Stimulated activated CD4-positive, alpha-beta T cell treated with anti-CD3 and anti-CD28 coated beads, Interleukin-2, amount 100 ng/mL, for 24 hours (primary cell): ENCODE data around the gene UBE2H.
"Not testable (repeated sequence)": the region's sequence is repeated elsewhere in the genome, so short reads cannot be mapped to it uniquely, and the experiment has no call there.

ENCODE experiments used
- DNase-seq, 2 donors: peaks; one replicate each; pipeline ENCODE4 v3.0.0-alpha.2; 2020

UBE2H gene

DNA sequence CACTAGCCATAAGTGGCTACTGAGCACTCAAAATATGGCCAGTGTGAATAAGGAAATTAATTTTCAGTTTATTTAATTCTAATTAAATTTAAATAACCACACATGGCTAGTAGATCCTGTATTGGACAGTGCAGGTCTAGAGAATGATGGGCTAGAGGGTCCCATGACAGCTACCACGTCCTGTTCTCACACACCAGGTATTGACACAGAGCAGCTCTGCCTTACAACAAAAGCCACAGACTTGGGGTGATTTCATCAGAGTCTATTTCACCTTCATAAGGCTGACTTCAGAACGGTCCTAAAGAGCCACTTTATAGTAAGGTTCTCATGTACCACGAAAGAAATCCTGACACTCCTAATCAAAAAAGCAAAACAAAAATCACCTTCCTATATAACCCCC, 111.3 kb downstream of the UBE2H start:
- DNase-seq = no peak

DNA sequence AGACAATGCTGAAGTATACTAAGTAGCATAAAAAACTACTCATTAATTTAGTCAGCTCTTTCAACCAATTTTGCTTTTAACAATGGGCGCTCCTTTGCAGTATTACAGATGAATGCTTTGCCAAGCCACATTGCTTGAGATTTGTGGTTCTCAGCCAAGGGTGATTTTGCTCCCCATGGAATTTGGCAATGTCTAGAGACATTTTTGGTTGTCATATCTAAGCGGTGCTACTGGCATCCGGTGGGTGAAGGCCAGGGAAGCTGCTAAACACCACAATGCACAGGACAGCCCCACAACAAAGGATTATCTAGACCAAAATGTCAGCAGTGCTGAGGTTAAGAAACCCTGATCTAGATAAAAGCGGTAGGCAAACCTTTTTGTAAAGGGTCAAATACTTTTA, 112.0 kb downstream of the UBE2H start:
- no peak for DNase-seq

DNA sequence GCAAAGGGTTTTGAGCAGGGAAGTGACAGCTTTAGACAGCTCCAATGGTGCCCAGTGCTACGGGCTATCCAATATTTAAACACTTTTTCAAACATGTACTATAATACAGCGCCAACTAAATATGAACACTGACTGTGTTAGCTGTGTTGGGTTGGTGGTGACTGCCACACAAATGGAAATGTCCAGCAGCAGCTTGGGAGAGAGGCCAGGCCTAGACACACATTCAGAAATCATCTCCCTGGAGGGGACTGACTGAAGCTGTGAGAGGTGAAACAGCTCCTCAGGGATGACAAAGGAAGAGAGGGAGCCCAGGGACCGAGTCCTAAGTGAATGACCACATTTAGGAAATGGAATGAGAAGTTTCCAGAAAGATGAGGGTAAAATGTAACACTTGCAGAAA, 115.8 kb downstream of the UBE2H start:
- DNase-seq = no peak

DNA sequence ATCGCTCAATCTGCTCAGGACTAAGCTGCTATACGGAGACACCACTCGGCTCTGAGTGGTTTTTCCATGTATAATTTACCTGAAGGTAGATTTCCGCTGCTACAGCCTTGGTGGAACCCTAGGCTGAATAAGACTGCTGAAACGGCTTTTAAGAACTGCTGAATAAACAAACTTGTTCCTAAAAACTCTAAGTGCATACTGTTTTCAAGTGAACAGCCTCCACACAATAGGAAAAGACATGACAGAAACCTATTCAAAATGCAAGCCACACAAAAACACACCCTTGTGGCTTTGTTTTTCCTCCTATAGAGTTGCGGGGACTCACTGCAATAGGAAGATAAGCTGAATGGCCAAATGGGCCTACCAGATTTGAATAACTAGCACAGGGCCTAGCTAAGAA, 117.2 kb downstream of the UBE2H start:
- DNase-seq = no peak

DNA sequence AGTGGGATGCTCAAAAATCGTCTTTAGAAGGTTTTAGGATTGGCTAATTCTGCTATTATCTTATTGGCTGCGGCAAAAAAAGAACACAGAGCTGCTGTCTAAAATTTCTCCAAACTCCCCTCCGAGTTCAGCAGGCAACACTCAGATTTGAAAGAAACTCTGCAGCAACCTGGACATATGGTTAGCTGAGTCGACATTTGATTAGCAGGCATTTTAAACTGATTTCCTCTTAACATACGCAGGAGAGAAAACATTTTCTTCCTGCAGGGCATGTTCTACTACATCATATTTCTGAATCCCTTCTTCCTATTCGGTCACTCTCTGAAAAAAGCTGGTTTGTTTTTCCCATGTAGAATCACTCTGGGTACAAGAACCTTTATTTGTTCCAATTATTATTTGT, 119.4 kb downstream of the UBE2H start:
- not testable (repeated sequence) for DNase-seq

DNA sequence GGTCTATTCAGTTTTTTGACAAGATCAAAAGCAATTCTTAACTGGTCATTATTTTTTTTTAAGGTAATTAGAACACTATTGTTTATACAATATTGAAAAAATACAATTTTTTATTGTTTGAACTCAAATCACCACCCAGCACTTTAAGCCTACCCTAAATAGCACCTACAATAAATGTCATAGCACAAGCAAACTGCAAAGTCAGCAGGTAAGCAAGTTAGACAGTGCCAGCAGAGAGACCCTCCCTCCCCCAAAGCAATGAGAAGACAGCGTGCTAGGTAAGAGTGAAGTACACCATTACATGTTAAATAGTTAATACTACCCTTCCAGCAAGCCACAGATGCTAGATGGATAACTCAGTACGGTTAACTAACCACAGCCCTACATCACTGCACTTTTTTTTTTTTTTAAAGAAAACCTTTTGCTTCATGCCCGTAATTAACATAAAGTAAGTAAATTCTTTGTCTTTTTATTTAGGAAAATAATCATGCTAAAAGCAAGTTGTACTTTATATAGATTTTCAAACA, 120.0 kb downstream of the UBE2H start:
- no peak for DNase-seq

DNA sequence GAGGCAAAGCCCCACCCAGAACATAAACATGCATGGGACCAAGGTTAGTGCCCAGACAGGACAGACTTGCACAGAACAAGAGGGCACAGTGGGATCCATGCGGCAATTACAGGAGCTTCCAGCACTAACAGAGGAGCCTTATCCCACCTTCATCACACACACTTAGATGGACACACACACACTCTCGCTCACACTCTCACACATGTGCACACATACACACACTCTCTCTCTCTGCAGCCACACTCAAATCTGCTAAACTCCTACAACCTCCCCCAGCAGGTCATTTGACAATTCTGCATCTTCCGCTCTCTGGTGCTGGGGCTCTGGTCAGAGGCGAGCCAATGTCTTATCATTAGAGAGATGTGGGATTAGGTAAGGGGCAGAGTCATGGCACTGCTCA, 120.5 kb downstream of the UBE2H start:
- DNase-seq = no peak

DNA sequence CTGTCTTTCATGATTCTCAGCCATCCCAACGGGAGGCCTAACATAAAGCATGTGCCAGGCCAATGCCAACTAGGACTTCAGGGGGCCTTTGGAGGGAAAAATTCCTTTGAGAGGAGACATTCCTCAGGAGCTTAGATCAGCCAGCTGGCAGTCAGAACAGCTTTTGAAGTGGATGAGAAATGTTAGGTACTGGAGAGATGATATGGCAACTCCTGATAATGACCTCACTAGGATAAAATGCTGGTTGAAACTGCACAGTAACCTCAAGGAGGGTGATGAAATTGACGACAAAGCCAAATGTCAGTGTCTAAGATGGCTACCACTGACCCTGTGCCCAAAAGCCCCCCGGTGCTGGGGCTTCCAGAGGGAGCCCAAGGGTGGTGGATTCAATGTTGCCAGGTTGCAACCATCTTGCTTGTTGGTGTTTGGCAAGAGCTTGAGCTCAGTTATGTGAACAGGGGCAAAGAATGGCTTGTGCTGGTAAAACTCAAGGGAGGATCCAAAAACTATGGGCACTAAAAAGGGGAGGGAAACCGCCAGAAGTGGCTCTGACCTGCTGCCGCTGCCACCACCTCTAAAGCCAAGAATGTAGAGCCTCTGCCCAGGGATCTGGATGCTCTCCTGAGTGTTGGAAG, 121.2 kb downstream of the UBE2H start:
- DNase-seq = no peak

DNA sequence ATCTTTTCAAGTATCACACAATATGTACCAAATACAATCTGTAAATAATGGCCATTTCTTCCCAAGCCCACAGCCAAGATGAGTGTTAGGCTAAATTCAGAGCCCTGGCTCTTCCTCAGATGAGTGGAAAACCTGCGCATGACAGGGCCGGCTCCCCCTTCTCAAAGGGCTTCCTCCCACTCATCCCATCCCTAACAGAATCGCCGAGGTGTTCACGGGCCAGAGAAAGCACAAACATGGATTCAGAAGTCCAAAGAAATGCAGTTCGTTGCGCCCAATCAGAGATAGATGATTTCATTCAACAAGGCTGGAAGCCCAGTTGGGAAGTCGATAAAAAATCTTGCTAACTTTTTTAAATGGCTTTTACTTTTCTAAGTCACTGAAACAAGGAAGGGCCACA, 121.8 kb downstream of the UBE2H start:
- no peak for DNase-seq

DNA sequence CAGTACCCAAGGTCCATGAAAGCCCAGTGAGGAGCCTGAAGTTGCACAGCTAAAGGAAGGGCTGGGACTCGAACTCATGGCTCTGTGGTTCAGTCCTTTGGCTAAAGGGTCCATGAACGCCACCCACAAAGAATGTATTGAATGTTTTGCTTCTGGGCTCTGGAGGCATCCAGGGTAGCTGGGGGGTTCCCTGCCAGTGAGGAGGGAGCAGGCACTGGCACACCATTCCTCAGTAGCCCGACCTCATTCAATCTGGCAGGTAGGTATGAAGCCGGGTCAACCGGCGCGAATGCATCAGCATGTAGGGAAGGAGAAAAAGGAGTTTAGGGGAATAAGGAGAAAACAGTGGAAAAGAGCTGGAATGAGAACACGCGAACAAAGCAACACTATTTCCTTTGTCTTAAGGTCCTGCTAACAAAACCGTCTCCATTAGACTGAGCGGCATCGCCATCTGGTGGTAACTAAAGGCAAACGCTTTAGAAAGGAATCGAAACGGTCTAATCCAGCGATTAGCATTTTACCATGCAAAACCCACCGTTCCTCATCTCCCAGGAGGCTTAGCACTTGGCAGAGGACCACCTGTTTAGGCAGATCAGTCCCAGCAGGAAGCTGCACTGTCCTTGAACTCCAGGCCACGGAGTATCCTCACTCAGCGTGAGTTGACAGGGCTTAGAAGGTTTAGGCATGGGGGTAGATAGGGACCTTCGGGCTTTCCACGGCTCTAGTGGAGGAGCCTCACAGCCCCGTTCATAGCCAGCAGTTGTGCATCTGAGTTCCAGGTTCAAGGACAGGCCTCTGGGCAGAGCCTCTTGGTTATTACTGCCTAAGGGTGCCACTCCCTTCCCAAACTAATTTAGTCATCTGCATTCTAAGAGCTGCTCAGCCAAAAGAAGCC, 122.8 kb downstream of the UBE2H start:
- DNase-seq = peak; percentile 63 to 65

DNA sequence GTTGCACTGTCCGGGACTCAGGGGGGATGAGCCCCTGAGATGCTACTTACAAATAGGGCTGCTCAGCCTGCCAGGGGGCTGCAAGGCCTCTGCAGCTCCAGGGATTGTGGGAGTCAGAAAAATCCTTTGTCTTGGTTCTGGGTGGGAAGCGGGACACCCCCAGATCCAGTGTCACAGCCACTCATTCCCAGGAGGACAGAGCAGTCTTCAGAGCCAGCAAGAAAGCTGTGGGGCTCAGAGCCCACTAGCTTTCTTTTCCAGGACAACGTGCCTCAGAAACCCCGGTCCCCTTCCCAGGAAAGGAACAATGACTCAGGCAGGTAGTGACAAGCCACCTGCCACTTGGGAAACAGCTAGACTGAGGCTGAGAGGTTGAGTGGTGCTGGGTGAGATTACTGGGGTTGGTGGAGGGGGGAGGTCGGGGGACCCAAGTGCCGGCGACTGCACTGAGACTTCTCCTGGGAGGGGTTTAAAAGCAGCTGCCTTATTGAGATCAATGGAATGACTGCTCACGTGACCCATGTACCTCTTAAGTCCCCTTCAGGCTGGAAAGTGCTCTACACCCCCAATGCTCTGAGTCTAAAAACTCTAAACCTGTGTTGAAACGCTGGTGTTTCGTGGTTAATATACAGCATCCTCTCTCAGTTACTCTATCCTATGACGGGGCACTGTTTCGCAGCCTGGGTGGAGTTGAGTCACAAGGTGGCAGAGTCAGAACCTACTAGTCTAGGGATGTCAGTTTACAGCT, 123.6 kb downstream of the UBE2H start:
- peak; percentile 9 to 23 for DNase-seq

DNA sequence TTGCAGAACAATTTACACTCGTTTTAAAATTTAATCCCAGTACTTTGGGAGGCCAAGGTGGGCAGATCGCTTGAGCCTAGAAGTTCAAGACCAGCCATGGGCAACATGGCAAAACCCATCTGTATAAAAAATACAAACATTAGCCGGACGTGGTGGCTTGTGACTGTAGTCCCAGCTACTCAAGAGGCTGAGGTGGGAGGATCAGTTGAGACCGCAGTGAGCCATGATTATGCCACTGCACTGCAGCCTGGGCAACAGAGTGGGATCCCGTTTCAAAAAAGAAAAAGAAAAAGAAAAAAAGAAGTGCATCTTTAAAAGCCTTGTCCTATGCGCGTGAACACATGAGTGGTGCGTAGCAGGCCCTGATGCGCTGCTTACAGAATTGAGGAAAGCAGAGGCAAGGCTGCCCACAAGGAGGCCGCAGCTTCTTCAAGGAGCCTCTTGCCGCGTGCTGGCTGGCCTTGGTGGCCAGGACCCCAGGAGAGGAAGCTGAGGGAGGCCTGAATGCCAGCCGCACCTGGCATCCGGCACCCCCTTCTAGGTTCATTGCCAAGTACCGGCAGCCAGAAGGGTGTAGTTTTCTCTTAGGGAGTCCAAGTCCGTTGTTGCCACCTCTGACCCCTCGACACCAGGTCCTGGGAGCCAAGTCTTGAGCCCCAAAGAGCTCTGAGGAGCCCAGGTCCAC, 124.5 kb downstream of the UBE2H start:
- DNase-seq = no peak

DNA sequence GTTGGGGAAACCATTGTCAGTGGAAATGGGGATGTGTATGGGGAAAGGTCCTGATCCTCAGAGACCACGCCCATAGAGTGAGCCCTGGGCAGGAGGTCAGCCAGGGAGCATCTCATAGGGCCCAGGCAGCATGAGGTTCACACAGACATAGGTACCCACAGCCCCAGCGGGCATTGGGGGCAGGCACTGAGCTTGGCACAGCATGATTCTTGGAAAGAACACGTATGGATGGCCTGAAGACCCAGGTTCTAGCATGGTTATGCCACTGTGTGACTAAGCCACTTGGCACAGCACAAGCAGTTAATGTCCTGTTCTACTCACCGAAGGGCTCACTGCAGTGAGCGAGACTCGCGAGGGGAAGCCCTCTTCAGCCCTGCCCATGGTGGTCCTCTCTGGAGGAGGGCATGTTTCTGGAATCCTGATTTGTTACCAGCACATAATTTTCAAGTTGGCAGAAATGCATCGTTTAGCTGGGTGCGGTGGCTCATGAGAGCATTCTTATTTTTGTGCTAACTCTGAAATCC, 125.2 kb downstream of the UBE2H start:
- no peak for DNase-seq

DNA sequence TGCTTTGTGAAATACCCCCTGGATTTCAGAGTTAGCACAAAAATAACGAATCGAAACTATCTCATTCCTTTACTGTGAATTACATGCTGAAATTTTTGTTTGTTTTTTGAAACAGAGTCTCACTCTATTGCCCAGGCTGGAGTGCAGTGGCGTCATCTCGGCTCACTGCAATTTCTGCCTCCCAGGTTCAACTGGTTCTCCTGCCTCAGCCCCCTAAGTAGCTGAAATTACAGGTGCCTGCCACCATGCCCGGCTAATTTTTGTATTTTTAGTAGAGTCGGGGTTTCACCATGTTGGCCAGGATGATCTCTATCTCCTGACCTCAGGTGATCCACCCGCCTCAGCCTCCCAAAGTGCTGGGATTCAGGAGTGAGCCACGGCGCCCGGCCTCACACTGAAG, 125.9 kb downstream of the UBE2H start:
- not testable (repeated sequence) for DNase-seq

DNA sequence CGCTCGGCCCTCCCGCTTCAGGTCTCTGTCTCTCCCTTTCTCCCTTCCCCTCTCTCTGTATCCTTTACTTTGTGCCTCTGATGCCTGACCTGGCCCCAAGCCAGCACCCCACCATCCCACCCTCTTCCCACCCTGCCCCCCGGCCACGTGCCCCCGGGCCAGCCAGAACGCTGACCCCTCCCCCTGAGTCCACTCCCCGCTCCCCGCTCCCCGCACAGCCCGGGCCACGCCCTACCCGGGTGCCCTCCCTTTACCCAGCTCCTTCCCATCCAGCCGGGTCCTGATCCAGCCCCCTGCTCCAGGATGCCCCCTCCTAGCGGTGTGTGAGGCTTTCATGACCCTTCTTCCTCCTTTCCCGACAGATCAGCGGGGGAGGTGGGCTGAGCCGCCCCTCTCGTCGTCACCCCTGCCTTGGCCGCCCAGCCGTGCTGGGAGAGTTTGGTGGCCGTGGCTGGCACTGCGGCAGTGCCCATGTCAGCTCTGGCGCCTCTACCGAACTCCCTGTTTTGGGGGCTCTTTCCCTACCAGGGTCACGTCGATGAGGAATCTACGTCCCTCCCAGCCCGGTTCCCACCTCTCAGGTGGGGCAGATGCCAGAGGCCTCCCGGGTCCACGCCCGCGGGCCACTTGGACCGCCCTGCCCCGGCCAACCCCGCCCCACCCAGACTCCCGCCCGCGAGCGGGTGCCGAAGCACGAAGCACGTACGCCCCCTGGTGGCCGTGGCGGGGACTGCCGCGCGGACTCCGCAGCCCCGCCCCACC, 127.4 kb downstream of the UBE2H start:
- DNase-seq = peak; percentile 96

DNA sequence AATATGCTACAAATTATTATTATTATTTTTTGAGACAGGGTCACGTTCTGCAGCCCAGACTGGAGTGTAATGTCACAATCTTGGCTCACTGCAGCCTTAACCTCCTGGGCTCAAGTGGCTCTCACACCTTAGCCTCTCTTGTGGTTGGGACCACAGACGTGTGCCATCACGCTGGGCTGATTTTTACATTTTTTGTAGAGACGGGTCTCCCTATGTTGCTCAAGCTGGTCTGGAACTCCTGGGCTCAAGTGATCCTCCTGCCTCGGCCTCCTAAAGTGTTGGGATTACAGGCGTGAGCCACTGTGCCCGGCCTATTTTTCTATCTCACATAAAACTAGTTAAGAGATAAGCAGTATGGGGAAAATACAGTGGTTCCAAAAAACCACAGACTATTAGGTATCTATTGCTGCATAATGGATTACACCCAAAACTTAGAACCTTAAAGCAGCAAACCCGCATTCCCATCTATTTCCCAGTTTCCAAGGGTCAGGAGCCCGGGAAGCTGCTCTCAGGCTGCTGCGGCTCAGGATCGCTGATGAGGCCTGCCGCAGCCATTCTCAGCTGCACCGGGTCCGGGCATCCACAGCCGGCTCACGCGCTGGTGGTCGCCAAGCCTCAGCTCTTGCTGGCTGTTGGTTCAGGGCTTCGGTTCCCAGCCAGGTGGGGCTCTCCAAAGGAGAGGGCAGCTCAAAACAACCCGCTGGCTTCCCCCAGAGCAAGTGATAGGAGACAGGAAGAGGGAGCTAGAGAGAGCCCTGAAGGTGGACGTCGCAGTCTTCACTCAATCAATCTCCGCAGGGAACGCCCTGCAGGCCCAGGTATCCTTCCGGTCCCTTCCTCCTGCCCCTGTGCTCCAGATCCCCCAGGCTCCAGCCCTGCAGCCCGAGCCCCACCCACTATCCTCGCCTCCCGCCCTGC, 128.2 kb downstream of the UBE2H start:
- DNase-seq = peak; percentile 34 to 49

DNA sequence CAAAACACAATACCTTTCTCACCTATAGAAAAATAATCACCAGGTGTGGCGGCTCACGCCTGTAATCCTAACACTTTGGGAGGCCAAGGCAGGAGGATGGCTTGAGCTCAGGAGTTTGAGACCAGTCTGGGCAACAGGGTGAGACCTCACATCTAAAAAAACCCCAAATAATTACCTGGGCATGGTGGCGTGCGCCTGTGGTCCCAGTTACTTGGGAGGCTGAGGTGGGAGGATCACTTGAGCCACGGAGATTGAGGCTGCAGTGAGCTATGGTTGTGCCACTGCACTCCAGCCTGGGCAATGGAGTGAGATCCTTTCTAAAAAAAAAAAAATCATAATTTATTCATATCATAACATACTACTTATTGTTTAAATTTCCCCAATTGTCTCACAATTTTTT, 129.6 kb downstream of the UBE2H start:
- DNase-seq = not testable (repeated sequence)

DNA sequence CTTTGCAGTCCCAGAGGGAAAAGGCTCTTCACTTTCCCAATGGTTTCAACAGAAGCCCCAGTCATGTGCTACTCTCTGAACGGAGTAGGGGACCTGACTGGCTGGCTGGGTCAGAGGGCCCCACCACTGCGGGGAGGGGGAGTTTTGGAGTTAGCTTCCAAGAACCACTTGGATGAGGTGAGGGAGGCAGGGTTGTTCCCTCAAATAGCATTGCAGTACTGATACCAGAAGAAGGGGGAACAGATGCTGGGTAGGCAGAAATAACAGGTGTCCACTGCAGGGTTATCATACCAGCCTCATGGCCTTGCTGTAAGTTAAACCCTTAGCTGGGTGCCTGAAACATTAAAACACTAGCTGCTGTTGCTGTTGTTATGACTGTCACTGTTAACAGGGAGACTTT, 131.3 kb downstream of the UBE2H start:
- no peak for DNase-seq

DNA sequence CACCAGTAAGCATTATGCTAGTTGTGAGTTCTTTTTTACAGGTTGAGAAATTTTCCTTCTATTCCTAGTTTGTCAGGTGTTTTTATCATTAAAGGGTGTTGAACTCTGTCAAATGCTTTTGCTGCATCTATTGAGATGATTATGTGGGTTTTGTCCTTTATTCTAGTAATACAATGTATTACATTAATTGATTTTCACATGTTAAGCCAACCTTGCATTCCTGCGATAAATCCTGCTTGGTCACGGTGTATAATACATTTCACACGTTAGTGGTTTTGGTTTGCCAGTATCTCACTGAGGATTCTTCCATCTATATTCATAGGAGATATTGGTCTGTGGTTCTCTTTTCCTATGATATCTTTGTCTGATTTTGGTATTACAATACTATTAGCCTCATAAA, 136.0 kb downstream of the UBE2H start:
- no peak for DNase-seq

DNA sequence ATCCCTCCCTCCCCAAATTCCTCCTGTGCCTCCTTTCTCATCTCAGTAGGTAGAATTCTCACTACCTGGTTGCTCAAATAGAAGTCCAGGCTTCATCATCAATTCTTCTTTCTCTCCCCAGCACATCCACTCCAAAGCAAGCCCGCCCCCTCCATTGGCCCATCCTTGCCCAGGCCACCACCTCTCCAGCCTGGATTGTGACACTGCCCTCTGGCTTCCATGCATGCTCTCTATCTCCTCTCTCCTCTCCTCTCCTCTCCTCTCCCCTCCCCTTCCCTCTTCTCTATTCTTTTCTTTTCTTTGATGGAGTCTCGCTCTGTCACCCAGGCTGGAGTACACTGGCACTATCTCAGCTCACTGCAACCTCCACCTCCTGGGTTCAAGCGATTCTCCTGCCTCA, 144.9 kb downstream of the UBE2H start:
- no peak for DNase-seq
